ENCODE measurements around the gene CRADD.
A peak's percentile ranks its signal among the peaks of the same experiment; 100 is the strongest.
"Not testable (repeated sequence)": the region's sequence is repeated elsewhere in the genome, so short reads cannot be mapped to it uniquely, and the experiment has no call there.

CRADD gene

DNA sequence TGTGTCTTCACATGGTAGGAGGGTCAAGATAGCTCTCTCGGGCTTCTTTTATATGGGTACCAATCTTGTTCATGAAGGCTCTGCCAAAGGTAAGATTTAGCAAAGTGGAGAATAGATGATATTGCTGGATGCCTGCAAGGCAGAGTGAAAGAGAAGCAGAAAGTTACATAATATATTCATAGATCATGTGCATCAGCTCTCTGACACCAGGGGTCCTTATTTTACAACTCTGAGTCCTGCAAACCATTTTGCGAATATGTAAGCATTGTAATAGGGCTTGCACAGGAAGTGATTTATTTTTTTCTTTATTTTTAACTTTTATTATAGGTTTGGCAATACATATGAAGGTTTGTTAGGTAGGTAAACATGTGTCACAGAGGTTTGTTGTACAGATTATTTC is 31.8 kb downstream of the CRADD start:
- DNase-seq = no peak

DNA sequence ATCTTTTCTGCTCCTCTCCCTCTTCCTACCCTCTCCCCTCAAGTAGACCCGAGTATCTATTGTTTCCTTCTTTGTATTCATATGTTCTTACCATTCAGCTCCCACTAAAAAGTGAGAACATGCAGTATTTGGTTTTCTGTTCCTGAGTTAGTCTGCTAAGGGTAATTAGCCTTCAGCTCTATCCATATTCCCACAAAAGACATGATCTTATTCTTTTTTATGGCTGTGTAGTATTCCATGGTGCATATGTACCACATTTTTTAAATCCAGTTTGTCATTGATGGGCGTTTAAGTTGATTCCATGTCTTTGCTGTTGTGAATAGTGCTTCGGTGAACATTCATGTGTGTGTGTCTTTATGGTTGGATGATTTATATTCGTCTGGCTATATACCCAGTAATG is 32.2 kb downstream of the CRADD start:
- no peak for DNase-seq

DNA sequence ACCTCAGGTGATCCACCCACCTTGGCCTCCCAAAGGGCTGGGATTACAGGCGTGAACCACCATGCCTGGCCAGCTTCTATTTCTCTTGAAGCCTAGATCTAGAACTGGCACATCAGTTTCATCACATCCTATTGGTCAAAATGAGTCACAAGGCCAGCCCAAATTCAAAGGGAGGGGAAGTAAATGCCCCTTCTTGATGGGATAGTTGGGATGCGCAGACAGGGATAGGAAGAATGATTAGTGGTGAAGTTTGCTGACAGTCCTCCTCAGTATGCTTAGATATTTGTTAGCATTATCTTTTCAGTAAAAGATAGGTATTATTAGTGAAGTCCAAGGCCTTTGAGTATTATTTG is 33.4 kb downstream of the CRADD start:
- DNase-seq = no peak

DNA sequence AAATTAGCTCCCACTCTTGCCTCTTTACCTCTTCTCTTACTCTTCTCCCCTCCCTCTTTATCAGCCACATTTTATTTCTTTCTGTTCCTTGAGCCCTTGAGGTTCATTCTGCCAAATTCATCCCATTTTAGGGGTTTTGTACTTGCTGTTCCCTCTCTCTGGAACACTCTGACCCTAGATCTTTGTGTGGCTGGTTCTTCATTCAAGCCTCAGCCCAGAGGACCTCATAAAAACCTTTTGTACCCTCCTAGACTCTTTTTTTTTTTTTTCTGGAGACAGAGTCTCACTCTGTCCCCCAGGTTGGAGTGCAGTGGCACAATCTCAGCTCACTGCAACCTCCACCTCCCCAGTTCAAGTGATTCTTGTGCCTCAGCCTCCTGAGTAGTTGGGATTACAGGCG is 34.3 kb downstream of the CRADD start:
- not testable (repeated sequence) for DNase-seq

DNA sequence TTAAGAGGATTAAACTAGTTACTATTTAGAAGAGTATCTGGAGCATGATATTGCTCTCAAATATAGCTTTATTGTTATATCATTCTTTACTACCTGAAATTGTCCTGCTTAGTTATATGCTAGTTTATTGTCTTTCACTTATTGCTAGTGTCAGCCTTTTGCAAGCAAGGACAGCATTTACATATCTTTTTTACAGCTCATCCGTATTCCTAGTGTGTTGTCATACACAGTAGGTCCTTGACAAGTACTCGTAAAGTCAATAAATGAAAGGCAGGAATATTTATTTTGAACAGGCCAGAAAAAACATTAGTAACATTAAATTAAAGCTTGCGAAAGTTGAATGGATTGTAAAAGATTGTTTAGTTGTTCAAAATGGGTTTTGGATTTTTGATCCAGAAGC is 35.0 kb downstream of the CRADD start:
- DNase-seq = no peak

DNA sequence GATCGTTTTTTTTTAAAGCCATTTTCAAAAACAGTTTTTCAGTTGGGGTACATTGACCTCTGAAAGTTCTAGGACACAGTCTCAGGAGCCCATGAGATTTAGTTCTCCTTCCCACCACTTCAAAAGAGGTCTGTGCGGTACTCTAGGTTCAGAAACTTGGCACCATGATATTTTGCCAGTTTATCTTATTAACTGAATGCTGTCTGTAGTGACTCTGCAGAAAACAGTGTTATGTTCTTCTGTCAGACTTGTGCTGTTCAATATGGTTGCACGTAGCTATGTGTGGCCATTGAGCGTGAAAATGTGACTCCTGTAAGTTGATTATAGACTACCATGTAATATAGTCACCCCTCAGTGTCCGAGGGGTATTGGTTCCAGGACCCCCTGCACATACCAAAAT is 35.9 kb downstream of the CRADD start:
- no peak for DNase-seq

DNA sequence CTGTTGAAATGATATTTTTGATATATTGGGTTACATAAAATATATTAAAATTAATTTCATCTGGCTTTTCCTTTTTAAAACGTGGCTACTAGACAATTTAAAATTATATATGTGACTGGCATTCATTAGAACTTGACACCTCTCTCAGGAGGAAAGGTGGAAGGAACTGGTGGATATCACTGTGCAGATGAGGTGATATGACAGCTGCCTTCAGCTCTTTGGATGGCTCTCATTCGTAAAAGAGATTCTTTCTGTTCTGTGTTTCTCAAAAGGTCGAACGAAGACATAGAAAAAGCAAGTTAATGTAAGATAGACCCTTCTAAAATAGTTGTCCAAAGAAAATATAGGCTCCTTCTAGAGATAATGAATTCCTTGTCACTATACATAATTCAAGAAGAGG is 36.6 kb downstream of the CRADD start:
- DNase-seq = no peak

DNA sequence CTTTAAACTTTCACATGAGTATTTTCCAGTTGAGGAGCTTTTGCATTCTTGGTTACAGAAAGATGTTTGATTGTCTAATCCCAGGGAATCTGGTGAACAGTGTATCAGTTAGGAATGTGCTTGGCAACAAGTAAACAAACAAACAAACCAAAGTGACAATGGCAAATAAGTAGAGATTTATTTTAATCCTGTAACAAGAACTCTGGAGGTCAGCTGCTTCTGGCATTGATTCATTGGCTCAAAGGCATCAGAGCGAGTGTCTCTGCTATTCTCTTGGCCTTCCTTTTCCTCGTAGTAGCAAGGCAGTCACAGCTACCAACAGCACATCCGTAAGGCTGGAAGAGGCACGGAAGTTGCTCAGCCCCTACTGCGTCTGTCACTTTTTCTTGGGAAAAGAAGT is 37.2 kb downstream of the CRADD start:
- DNase-seq = no peak

DNA sequence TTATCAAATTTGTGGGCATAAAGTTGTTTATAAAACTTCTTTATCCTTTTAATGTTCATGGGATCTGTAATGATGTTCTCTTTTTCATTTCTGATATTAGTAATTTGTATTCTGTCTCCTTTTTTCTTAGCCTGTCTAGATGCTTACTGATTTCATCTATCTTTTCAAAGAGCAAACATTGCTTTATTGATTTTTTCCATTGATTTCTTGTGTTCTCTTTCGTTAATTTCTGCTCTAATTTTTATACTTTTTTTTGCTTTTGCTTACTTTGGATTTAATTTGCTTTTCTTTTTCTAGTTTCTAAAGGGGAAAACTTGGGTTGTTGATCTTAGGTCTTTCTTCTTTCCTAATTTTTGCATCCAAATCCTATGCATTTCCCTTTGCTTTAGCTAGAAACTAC is 42.5 kb downstream of the CRADD start:
- DNase-seq = no peak

DNA sequence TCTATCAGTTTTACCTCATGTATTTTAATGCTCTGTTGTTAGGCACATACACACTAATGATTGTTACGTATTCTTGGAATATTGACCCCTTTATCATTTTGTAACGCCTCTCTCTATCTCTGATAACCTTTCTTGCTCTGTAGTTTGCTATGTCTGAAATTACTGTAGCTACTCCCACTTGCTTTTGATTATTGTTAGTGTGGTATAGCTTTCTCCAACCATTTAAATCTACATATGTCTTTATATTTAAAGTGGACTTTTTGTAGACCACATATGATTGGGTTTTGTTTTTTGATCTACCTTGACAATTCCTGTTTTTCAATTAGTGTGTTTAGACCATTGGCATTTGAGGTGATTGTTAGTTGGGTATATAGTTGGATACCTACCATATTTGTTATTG is 43.4 kb downstream of the CRADD start:
- no peak for DNase-seq

DNA sequence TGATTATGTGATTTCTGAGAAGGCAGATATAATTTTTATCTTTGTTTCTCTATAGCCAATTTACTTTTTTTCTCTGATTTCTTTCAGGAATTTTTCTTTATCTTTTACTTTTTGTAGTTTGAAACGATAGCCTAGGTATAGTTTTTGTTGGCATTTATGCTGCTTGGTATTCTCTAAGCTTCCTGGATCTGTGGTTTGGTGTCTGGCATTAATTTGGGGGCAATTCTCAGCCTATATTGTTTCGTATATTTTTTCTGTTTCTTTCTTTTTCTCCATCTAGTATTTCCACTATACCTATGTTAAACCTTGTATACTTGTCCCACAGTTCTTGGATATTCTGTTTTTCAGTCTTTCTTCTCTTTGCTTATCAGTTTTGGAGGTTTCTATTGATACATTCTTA is 45.0 kb downstream of the CRADD start:
- DNase-seq = no peak

DNA sequence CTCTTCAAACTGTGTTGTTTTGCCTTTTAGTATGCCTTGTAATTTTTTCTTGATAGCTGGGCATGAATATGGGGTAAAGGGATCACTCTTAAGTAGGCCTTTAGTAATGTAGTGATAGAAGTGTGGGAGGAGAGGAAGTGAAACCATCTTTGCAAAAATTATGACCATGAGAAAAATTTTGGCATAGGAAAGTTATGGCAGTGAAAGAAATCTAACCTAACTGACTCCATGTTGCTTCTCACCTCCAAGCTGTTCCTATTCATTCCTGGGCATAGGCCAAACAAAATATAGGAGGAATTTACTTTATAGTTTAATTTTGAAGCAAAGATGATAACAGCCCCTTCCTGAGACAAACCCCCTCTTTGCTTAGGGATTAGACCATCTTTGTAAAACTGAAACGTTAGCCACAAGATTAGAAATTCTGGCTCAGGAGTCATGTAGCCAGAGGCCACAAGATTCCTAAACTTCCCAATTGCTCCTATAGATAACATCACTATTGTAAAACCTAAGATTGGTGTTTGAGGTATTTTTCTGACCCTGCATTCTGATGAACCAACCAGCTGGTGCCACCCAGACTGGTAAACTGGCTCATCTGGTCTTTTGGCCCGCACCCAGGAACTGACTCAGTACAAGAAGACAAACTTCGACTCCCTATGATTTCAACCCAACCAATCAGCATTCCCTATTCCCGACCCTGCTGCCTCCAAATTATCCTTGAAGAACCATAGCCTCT is 45.8 kb downstream of the CRADD start:
- no peak for DNase-seq

DNA sequence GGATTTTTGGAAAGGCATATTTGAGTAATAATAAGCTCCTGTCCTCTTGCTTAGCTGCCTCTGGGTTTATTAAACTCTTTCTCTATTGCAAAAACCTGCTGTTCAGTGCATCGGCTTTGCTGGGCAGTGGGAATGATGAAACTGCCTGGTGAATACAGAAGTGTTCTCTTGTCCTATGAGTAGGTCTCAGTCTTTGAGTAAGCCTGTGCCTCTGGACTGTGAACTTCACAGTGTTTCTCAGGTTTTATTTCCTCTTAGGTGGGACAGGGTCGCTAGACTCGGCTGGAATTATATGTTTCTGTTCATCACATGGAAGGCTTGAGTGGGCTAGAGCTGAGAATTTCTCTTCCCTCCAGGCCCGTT is 46.4 kb downstream of the CRADD start:
- DNase-seq = no peak

DNA sequence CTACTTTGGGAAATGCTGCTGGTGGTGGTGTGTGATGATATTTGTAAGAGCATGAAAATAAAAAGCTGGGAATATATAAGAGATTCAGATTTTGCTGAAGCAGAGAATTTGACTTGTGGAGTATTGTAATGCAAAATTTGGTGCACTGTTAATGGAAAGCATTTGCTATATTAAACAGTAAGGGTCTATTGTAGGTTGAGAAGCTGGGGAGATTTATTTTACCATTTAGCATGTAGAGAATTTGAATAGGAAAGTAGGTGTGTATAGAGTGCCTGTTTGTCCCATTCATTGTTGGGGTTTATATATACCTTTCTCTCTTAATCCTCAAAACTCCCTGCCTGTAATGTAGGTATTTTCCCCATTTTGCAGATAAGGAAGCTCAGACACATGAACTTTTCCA is 48.4 kb downstream of the CRADD start:
- DNase-seq = no peak

DNA sequence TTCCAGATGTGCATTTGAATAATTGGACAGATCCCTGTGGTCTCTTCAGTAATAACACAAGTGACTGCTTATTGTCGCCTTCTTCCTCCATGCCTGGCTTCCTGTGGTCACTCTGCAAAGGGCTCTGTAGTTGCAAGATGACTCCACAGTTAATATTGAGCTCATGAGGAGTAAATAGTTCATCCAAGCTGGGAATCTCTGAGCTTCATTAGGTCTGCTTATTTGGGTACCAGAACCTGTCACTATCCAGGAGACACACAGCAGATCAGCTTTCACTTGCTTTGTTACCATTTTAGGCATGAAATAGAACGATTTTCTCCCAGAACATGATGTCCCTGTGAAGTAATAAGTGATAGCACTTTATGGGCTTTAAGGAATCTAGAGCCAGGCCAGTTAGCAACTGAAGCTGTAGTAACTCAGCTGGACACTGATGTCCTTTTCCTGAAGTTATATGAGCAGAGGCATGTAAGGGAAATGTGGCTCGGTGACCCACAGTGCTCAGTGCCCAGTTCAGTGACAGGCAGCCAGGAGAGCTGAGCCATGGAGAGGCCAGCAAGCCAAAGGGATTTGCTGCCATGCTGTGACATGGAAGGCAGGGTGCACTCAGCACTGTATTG is 50.1 kb downstream of the CRADD start:
- DNase-seq = no peak

DNA sequence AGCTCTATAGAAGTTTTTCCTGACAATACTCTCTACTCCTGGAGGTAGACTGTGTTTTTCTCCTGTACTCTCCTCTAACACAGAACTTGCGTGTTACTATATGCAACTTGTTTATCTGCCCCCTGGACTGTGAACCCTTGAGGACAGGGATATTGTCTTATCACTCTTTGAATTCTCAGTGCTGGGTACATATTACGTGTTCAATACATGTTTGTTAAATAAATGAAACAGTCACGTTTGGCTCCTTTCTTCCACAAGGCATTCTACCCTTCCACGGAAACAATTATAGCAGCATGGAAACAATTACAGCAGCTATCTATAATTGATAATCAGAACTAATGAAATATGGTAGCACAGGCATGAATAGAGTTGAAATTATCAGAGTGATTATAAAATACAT is 50.7 kb downstream of the CRADD start:
- no peak for DNase-seq

DNA sequence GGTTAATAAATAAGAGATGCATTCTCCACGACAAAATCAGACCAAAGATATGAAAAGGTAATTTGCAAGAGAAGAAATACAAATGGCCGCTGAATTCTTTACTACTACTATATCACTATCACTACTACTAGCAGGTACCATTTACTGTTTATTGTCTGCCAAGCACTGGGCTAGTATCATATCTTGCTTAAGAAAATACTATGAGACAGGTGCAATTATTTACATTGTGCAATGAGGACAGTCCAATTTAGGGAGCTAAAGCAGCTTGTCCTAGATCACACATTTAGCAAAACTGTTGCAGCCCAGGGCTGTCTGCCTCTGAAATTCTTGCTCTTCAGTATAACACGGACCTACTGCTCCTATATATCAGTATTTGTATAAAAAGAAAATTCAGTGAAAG is 52.8 kb downstream of the CRADD start:
- DNase-seq = peak; percentile 0

DNA sequence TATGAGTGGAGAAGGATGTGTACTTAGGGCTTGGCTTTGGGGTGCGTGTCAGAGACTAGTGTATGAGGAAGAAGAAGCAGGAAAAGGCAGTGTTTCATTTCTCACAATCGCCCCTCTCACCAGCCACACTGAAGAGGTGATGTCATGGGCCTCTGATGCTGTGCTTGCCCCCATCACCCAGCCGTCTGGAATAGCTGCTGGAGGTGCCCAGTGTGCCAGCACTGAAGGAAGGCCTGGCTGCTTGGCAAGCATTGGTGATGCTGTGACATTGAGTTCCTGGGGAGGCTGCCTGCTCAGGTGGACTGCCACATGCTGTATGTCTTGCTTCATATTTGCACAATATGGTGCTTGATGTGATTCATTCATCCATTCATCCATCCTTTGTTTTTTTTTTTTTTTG is 56.2 kb downstream of the CRADD start:
- no peak for DNase-seq

DNA sequence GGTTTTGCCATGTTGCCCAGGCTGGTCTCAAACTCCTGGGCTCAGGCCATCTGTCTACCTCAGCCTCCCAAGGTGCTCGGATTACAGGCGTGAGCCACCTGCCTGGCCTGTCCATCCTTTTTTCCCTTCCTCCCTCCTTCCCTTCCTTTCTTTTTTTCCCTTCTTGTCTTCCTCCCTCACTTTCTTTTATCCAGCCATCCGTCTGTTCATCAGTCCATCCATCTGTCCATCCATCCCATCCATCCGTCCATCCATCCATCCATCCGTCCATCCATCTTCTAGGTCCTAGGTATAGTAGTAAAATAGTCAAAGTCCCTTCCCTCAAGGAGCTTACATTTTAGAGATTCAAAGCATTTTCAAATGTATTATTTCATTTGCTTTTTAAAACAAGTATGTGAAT is 56.8 kb downstream of the CRADD start:
- DNase-seq = no peak

DNA sequence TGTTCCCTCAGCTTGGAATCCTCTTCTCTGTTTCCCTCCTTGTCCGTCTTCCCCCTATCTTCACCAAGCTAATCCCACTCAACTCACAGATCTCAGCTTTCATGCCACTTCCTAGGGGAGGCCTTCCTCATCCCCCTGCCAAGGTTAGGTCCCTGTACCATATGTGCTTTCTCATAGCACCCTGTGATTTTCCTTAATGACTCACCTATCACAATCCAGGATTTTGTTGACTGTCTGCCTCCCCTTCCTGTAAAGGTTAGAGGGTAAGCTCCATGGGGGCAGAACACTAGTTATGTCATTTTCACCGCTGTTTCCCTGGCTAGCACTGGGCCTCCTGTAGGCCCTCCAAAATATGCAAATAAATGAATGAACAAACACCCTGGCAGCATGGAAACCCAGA is 57.6 kb downstream of the CRADD start:
- no peak for DNase-seq

DNA sequence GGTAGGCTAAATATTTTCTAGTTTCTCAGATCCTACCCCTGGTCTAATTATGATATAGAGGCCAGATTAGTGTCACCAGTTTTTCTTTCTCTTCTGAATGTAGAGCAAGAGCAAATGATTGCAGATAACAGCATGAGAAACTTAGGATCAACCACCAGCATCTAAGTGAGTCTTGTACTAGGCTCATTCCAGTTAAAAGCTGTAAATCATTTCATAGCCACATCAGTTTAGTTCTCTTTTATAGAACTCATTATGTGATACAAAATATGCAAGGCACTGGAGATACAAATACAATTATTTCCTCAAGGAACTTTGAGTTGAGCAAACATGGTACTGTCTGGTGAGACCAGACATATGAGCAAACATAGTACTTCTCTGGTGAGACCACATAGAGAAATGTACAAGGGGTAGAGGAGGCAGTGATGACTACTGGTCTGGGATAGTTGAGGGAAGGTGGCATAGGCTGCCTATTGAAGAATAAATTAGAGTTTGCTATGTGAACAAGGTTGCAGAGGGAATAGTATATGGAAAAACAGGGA is 59.5 kb downstream of the CRADD start:
- DNase-seq = no peak

DNA sequence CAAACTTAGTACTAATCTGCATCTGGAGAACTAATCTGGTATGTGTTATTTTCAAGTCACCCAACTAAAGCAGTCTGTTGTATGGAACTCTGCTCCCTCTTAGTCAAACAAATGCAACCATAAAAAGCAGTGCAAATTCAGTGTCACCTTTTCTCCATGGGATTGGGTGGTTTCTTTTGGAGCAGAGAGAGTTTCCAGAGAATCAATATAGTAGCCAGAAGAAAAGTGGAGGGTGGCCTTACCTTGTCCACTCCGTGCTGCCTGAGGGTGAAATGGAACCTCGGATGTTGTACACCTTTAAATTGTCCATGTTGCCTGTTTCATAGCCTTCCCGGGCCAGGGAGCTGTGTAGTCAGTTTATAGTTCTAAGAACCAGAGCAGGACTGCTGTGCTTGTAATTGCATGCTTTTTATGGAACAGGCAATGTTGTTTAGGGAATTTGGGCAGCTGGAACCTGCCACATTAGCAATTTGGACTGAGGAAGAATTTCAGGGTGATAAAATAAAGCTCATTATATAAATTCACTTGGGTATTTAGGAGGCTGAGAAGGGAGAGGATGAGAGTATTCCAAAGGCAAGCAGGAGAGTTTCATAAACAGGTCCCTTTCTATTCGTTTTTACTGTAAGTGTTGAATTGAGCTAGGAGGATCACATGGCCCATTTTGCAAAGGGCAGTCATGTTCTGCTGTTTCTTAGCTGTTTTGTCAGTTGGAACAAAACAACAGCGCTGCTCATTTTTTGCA is 60.5 kb downstream of the CRADD start:
- no peak for DNase-seq

DNA sequence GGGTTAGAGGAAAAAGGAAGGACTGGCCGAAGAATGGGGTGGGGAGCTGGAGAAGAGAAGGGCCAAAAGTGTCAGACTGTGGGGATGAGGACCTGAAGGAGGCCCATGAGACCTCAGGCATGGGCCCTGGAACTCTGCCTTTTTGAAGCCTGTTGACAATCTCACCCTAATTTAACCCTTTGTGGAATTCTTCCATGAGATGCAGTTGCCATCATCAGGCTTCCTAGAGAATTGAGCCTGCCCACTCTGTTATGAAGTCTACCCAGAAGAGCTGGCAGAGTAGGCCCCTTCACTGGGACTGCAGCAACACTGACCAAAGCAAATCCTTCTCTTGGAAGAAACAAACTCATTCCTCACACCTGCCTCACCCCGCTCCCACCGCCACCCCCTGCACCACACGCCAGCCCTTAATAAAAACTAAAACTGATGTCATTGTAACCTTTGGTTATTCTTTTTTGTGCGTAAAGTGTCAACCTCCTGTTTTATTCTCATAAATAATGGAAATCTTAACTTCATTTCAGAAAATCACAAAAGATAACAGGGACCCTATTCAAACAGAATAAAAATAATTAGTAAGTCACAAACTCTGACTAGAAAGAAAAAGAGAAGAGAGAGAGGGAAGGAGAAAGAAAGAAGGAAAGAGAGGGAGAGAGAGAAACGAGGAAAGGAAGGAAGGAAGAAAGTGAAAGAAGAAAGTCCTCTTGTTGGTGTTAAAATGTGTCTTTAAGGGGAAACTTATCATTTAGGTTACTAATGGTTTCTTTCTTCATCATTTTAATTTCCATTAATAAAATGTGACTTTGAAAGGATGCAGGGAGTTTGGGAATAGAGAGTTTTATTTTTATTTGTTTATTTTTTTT is 61.3 kb downstream of the CRADD start:
- no peak for DNase-seq

Data from NCI-H1092 treated with DMSO at 0.1 percent for 48 hours (cell line).